ENCODE results near the gene MACROD2.

DNA sequence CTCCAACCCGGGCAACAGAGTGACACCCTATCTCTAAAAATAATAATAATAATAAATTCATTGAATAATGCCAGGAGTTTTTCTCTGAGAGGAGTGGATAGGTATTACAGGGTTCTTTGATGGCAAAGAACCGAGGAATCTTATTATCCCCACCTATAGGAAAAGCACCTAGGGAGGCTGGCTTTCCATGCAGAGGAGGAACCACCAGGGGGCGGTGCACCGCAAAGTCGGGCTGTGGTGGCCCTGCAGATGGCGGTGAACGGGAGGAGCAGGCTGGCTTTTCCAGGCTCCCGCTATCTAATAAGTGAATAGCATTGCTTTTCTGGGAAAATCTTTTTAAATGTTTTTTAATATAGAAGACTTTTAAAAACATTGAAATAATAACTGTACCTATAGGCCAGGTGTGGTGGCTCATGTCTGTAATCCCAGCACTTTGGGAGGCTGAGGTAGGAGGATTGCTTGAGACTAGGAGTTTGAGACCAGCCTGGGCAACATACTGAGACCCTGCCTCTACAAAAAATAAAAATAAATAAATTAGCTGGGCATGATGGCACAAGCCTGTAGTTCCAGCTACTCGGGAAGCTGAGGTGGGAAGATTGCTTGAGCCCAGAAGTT, 1713.8 kb downstream of the MACROD2 start:
- TF ChIP-seq CTCF (conservative IDR thresholded peaks at IDR 0.05) = peak; percentile 83
- no peak for TF ChIP-seq ZFX (IDR thresholded peaks at IDR 0.05)
